Measurements from ENCODE around the gene RNU5D-1.

- TF ChIP-seq CTCF (IDR thresholded peaks at IDR 0.05; ENCODE audit: low read length) = no peak
- no peak for TF ChIP-seq EZH2phosphoT487 (IDR thresholded peaks at IDR 0.05; ENCODE audit: low read length)
These were observed 45.8 kb downstream of the RNU5D-1 start for GRCh38 chr1:44685218-44685617.

Data from MM.1S (cell line).